Chondrocyte (in vitro differentiated cells): ENCODE data around the gene SNAP47. TPM values are rescaled to one million over a fixed set of nuclear protein-coding genes. Genes with fewer than 3 reads are reported as not detected.

Experiments used
- DNase-seq: peaks from one replicate; pipeline ENCODE4 v3.0.0; 2021; ENCODE audit warnings: mixed read lengths, low spot score
- H3K27ac Mint-ChIP-seq: one replicate; pipeline ENCODE4 v1.8.0; 2021; ENCODE audit warnings: mild to moderate bottlenecking, moderate library complexity, mixed read lengths; ENCODE audit not compliant: unreplicated experiment
- H3K27me3 Mint-ChIP-seq: 2 replicates; pipeline ENCODE4 v1.8.0; 2021; ENCODE audit warnings: low read depth, mixed read lengths
- H3K36me3 Mint-ChIP-seq: 2 replicates; pipeline ENCODE4 v1.8.0; 2021; ENCODE audit warnings: low read depth, mixed read lengths
- H3K4me1 Mint-ChIP-seq: 2 replicates; pipeline ENCODE4 v1.8.0; 2021; ENCODE audit warnings: low read depth, mild to moderate bottlenecking, mixed read lengths
- H3K4me3 Mint-ChIP-seq: one replicate; pipeline ENCODE4 v1.8.0; 2021; ENCODE audit warnings: mild to moderate bottlenecking, moderate library complexity, mixed read lengths; ENCODE audit not compliant: unreplicated experiment
- H3K9me3 Mint-ChIP-seq: 2 replicates; pipeline ENCODE4 v1.8.0; 2021; ENCODE audit warnings: low read depth, mixed read lengths
- total RNA-seq: library from RNA; stranded (reverse); gene quantifications from 3 replicates; pipeline ENCODE4 v1.2.1, GENCODE V29; 2021
- TF ChIP-seq, protein P1 (sequence below): fragments of 200-600 bp; sonication (generic); IDR thresholded peaks from 2 replicates; pipeline ENCODE4 v1.5.0; 2021; ENCODE audit warnings: antibody characterized with exemption, mild to moderate bottlenecking, moderate library complexity

The SNAP47 gene
- total RNA-seq, 1 donor from 2014 or later, result 22.5 TPM

DNA sequence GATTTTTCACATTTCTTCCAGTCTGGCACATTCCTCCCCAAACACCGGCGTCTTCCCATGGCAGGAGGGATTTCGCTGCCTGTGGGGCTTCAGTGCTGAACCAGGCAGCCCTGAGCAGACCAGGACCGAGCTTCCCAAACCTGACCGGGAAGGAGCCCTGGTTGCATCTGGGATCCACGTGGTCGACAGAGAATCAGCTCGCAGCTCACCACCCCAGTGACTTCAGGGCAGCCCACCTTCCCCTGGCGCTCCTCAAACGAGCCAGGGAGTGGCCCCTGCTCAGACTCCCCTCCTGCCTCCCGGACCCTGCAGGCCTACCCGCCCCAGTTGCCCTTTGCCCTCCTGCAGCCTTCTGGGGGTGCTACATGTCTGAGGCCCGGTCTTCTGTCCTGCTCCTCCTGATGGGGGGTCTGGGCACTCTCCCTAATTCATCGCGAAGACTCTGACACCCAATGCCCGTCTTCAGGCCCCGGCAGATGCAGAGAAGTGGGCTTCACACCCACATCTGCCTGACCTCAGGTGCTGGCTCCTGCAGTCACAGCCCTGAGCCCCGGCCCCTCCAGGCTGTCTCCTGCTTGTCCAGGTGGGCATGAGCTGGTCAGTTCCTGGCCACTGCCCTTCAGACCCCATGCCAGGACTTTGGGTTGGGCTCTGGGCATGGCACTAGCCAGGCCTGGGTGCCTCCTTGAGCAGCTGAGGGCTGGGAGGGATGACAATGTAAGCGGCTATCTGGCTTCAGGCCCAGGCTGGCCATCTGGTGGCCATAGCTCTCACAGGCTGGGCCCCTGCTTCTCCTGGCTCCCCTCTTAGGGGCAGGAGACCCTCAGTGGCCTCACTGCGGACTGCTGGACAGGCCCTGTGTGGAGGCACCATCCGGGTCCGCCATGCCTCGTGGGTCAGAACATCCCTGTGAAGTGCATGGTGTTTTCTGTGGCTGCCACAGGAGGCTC is 54.1 kb downstream of the SNAP47 start:
- no peaks in the 10 kb centered on the region for H3K27me3 Mint-ChIP-seq

DNA sequence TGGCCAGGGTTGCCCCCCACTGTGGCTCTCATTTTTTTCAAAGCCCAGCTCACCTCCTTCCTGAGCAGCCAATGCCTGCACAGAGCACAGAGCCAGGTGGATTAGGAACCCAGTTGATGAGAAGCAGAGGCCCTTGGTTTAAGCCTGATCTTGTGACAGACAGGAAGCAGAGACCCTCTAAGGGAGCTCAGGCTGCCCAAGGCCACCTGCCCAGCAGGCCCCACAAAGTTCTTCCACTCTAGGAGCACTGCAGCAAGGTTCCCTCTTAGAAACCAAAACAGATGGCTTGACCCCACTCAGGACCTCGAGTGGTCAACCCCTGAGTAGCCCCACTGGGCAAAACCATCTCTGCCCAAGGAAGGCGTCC is 54.8 kb downstream of the SNAP47 start:
- H3K4me1 Mint-ChIP-seq, result peaks cover 36% of the 10 kb centered on the region
- H3K9me3 Mint-ChIP-seq, result no peaks in the 10 kb centered on the region

More for the DNA sequence above, 54.1 kb downstream of the SNAP47 start:
- peak overlapping the region; percentile 70 for H3K4me3 Mint-ChIP-seq
- H3K4me1 Mint-ChIP-seq, result peaks cover 31% of the 10 kb centered on the region
- no peaks in the 10 kb centered on the region for H3K9me3 Mint-ChIP-seq
- H3K36me3 Mint-ChIP-seq, result no peaks in the 10 kb centered on the region
- H3K27ac Mint-ChIP-seq, result no peak overlapping the region
- no peak for DNase-seq
- TF ChIP-seq, protein P1, sequence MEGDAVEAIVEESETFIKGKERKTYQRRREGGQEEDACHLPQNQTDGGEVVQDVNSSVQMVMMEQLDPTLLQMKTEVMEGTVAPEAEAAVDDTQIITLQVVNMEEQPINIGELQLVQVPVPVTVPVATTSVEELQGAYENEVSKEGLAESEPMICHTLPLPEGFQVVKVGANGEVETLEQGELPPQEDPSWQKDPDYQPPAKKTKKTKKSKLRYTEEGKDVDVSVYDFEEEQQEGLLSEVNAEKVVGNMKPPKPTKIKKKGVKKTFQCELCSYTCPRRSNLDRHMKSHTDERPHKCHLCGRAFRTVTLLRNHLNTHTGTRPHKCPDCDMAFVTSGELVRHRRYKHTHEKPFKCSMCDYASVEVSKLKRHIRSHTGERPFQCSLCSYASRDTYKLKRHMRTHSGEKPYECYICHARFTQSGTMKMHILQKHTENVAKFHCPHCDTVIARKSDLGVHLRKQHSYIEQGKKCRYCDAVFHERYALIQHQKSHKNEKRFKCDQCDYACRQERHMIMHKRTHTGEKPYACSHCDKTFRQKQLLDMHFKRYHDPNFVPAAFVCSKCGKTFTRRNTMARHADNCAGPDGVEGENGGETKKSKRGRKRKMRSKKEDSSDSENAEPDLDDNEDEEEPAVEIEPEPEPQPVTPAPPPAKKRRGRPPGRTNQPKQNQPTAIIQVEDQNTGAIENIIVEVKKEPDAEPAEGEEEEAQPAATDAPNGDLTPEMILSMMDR, result peak; percentile 42

DNA sequence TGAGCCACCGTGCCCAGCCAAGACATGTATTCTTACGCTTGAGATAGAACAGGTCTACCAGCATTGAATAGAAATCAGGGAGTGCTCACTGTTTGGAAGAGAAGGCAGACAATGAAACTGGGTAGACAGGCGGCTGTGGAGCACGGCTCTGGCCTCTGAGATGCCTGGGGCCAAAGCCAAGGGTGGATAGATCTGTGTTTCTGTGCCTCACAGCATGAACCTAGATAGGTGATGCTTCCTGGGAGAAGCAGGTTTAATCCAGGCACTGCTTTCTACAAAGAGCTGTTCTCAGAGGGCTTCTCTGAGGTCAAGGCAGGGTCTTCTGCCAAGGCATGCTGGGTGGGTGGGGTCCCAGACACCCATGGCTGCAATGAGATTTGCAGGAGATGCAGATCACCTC is 55.6 kb downstream of the SNAP47 start:
- no peak overlapping the region for H3K27ac Mint-ChIP-seq
- no peaks in the 10 kb centered on the region for H3K9me3 Mint-ChIP-seq
- DNase-seq, result no peak
- no peak overlapping the region for H3K4me3 Mint-ChIP-seq
- H3K27me3 Mint-ChIP-seq, result no peaks in the 10 kb centered on the region
- TF ChIP-seq, protein P1, result no peak
- peaks cover 36% of the 10 kb centered on the region for H3K4me1 Mint-ChIP-seq
- H3K36me3 Mint-ChIP-seq, result no peaks in the 10 kb centered on the region

More for the DNA sequence above, 54.8 kb downstream of the SNAP47 start:
- TF ChIP-seq, protein P1, result no peak
- Mint-ChIP-seq H3K27ac (no peak overlapping the region), H3K4me3 (no peak overlapping the region), H3K36me3 (no peaks in the 10 kb centered on the region), H3K27me3 (no peaks in the 10 kb centered on the region)
- DNase-seq, result no peak

DNA sequence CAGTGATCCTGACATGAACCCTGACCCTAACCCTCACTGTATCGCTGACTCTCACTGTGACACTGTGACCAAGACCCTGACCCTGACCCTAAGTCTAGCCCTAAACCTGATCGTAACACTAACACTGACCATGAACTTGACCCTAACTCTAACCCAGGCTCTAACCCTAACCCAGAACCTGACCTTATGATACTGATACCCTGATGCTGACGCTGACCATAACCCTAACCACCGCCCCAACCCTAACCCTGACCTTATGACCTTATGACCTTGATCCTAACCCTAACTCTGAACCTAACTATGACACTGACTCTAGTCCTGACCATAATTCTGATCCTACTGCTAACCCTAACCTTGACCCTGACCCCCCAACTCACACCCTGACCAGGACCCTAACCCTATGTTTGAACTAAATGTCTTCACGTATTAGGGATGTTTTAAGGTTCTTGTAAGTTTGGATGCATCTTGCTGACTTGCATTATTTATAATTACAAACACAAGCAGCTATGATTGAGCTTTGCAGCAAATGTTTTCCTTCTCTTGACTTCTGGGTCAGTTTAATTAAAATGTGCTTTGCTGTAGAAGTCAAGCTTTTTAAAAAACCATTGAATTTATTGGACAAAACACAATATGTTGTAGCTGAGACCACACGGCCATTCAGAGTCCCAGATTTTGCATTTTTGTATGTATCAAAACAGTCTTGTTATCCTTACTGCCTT is 56.3 kb downstream of the SNAP47 start:
- Mint-ChIP-seq H3K4me1 (peaks cover 36% of the 10 kb centered on the region), H3K9me3 (no peaks in the 10 kb centered on the region), H3K4me3 (no peak overlapping the region), H3K36me3 (no peaks in the 10 kb centered on the region), H3K27ac (no peak overlapping the region), H3K27me3 (no peaks in the 10 kb centered on the region)
- TF ChIP-seq, protein P1, result no peak
- DNase-seq, result no peak
